Stomach (tissue), 9 donors: ENCODE data around the gene IFRD2. TPM values are rescaled to one million over a fixed set of nuclear protein-coding genes. Genes with fewer than 3 reads are reported as not detected.

Experiments used
- DNase-seq, 2 donors: peaks; one replicate each; pipeline versions ENCODE4 v3.0.0 to v3.0.0-alpha.2; 2013 to 2019
- H3K27ac ChIP-seq, 5 donors: fragments of 200-600 bp in 4 of 5; sonication (generic) in 4 of 5; one replicate each; pipeline ENCODE4 v1.5.1; 2013 to 2019; ENCODE audit warnings: mild to moderate bottlenecking in 1 of 5, moderate library complexity in 1 of 5
- H3K27me3 ChIP-seq, 3 donors: fragments of 200-600 bp; sonication (generic); one replicate each; pipeline ENCODE4 v1.5.1; 2017 to 2019; ENCODE audit warnings: mixed run types in 1 of 3
- H3K36me3 ChIP-seq, 4 donors: fragments of 200-600 bp; sonication (generic); 1 replicate in 3 of 4; 2 replicates in 1 of 4; pipeline ENCODE4 v1.5.1; 2016 to 2019
- H3K4me1 ChIP-seq, 4 donors: fragments of 200-600 bp; sonication (generic); one replicate each; pipeline ENCODE4 v1.5.1; 2016 to 2019
- H3K4me3 ChIP-seq, 4 donors: fragments of 200-600 bp; sonication (generic) in 3 of 4; one replicate each; pipeline ENCODE4 v1.5.1; 2016 to 2019; ENCODE audit warnings: mild to moderate bottlenecking in 1 of 4
- H3K9me3 ChIP-seq, 4 donors: fragments of 200-600 bp; sonication (generic); one replicate each; pipeline ENCODE4 v1.5.1; 2016 to 2019
- EP300 ChIP-seq: sonication (generic); formaldehyde crosslinking; IDR thresholded peaks from one replicate; pipeline ENCODE4 v1.6.1; 2017; ENCODE audit warnings: antibody characterized with exemption
- POLR2A ChIP-seq, 4 donors: fragments of 450-650 bp; IDR thresholded peaks; one replicate each; pipeline ENCODE4 v1.6.1; 2016; ENCODE audit warnings: antibody characterized with exemption in 4 of 4, control low read depth in 2 of 4, mild to moderate bottlenecking in 1 of 4, moderate library complexity in 1 of 4
- POLR2AphosphoS5 ChIP-seq, 3 donors: sonication (generic); formaldehyde crosslinking; IDR thresholded peaks; one replicate each; pipeline ENCODE4 v1.6.1; 2016; ENCODE audit warnings: antibody characterized with exemption in 3 of 3
- WGBS, 5 donors: extraction: QIAGEN DNeasy Blood & Tissue Kit in 3 of 5; methylation state at CpG; one replicate each; pipeline versions ENCODE4 v1.1.5 to v1.1.7; 2013 to 2018; 5-methylcytosine and 5-hydroxymethylcytosine counted together
- intact Hi-C: fragments of 100-400 bp; cut with DNase I; formaldehyde crosslinking; loops from one replicate; pipeline ENCODE4 v1.15.1; 2023; ENCODE audit warnings: low total_unique reads
- polyA plus RNA-seq, 3 donors: library from polyadenylated mRNA; stranded (reverse); fragments of 200-250 nt; gene quantifications; one replicate each; pipeline ENCODE4 v1.2.3, GENCODE V29; 2013
- total RNA-seq, 5 donors: library from RNA; depleted of rRNA; stranded (reverse); fragments of >200 nt; gene quantifications; one replicate each; pipeline versions ENCODE4 v1.1.0 to v1.2.3, GENCODE V29; 2014 to 2016
- TF ChIP-seq, protein P1 (sequence below), 7 experiments: fragments of 450-650 bp in 4 of 7; fragments of 200-600 bp in 3 of 7; sonication (generic) in 3 of 7; IDR thresholded peaks; one replicate each; pipeline ENCODE4 v1.5.1; 2016 to 2019; ENCODE audit warnings: antibody characterized with exemption in 7 of 7, control low read depth in 2 of 7, mild to moderate bottlenecking in 1 of 7
- donor health status: healthy with polysubstance abuse.
- donor health status: Bipolar disorder and iron deficiency.
- donor health status: healthy.

The IFRD2 gene
- total and polyA plus RNA-seq, 8 donors = 69.9 to 254 (median 113) TPM

- peaks cover 7 to 15% (median 8%) of the 10 kb centered on the region in 4 donors for H3K36me3 ChIP-seq
- TF ChIP-seq, protein P1, sequence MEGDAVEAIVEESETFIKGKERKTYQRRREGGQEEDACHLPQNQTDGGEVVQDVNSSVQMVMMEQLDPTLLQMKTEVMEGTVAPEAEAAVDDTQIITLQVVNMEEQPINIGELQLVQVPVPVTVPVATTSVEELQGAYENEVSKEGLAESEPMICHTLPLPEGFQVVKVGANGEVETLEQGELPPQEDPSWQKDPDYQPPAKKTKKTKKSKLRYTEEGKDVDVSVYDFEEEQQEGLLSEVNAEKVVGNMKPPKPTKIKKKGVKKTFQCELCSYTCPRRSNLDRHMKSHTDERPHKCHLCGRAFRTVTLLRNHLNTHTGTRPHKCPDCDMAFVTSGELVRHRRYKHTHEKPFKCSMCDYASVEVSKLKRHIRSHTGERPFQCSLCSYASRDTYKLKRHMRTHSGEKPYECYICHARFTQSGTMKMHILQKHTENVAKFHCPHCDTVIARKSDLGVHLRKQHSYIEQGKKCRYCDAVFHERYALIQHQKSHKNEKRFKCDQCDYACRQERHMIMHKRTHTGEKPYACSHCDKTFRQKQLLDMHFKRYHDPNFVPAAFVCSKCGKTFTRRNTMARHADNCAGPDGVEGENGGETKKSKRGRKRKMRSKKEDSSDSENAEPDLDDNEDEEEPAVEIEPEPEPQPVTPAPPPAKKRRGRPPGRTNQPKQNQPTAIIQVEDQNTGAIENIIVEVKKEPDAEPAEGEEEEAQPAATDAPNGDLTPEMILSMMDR (IDR thresholded peaks at IDR 0.05) = peak in 5 of 7 experiments; percentile 21 to 68 (median 45)
- TF ChIP-seq POLR2A (IDR thresholded peaks at IDR 0.05) = peak in 2 of 4 donors; percentile 48 to 84
- TF ChIP-seq POLR2AphosphoS5 (IDR thresholded peaks at IDR 0.05) = peak; percentile 87 to 98 (median 97)
- TF ChIP-seq EP300 = no peak
- peaks cover 37 to 68% (median 59%) of the 10 kb centered on the region in 4 donors for H3K4me1 ChIP-seq
- DNase-seq = peak; percentile 100
- intact Hi-C loops = no loop called here
- no peaks in the 10 kb centered on the region for H3K9me3 ChIP-seq
- 1% methylated on average over 32 to 61 of the region's 61 CpGs for WGBS, 5 donors
- peak within 1 kb of the TSS; percentile 92 to 96 (median 95) for H3K27ac ChIP-seq
- H3K4me3 ChIP-seq = peak within 1 kb of the TSS; percentile 67 to 73 (median 70)
- H3K27me3 ChIP-seq = no peaks in the 10 kb centered on the region
These were observed 6.8 kb upstream of the IFRD2 start, which contains the start of the genes HYAL3 and NAA80 for GRCh38 chr3:50298836-50299637. TSS of gene HYAL3 (minus strand) at chr3:50299405. CDS start at chr3:50295602, 3,803 bp downstream. TSS of gene NAA80 (minus strand) at chr3:50299405. CDS start at chr3:50297463, 1,942 bp downstream.

DNA sequence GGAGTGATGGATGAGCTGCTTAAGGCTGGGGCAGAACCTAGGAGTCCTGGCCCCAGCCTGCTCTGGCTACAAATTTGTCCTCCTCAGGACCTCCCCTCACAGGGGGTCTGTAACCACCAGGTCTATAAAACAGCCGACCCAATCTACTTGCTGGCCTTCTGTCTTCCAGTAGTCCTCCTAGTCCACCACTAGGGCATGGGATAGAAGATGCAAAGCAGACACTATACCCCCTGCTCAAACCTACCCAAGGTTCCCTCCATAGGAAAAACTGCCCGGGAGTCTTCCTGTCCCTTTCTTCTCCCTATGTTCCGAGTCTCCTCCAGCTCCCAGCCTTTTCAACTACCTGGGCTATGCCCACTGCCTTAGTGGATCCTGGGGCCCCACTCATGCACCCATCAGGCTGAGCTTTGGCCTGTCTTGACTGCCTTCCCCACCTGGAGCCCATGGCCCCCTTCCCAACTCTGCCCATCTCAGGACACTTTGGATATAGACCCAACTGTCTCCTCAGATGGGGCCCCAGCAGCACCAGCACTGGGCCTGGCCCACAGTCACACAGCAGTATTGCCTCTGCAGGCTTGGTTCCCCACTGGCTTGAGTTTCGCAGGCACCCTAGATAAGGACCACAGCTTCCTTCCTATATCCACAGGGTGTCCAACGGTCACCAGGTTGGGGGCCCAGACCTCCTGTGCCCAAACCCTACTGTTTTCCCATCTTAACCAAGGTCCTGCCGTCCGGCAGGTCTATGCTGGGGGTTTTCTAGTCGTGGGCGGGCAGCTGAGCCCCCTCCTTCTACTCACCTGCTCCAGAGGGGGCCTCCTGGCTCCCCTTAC is 5.9 kb upstream of the IFRD2 start:
- WGBS, 5 donors = 25 to 40% (median 26%) methylated on average over 9 of the region's 9 CpGs
- no peaks in the 10 kb centered on the region for H3K27me3 ChIP-seq
- intact Hi-C loops = no loop called here
- peaks cover 7 to 15% (median 8%) of the 10 kb centered on the region in 4 donors for H3K36me3 ChIP-seq
- H3K4me1 ChIP-seq = peaks cover 37 to 66% (median 59%) of the 10 kb centered on the region in 4 donors
- no peaks in the 10 kb centered on the region for H3K9me3 ChIP-seq
- TF ChIP-seq POLR2A (IDR thresholded peaks at IDR 0.05) = no peak
- TF ChIP-seq, protein P1 (IDR thresholded peaks at IDR 0.05) = peak in 2 of 7 experiments; percentile 10 to 16
- peak overlapping the region; percentile 67 to 73 (median 70) for H3K4me3 ChIP-seq
- H3K27ac ChIP-seq = peak overlapping the region; percentile 92 to 96 (median 95)
- peak in 1 of 2 donors; percentile 44 for DNase-seq

- Histone ChIP-seq H3K4me1 (peaks cover 35 to 65% (median 58%) of the 10 kb centered on the region in 4 donors), H3K27ac (peak overlapping the region in 2 of 5 donors; percentile 93 to 96), H3K9me3 (no peaks in the 10 kb centered on the region), H3K4me3 (no peak overlapping the region), H3K27me3 (no peaks in the 10 kb centered on the region), H3K36me3 (peaks cover 7 to 15% (median 8%) of the 10 kb centered on the region in 4 donors)
- 65 to 88% (median 79%) methylated on average over 2 of the region's 2 CpGs; no CpG with 5 or more reads in 1 of the 5 donors for WGBS, 5 donors
- TF ChIP-seq POLR2A (IDR thresholded peaks at IDR 0.05) (no peak), EP300 (no peak), POLR2AphosphoS5 (IDR thresholded peaks at IDR 0.05) (no peak)
- TF ChIP-seq, protein P1 (IDR thresholded peaks at IDR 0.05) = no peak
- DNase-seq = peak in 1 of 2 donors; percentile 36
- intact Hi-C loops = no loop called here
These were observed 5.2 kb upstream of the IFRD2 start for GRCh38 chr3:50297384-50297775.
